Keratinocyte (primary cell): ENCODE data around the gene CCNY.

Source experiments
- EZH2 ChIP-seq: IDR thresholded peaks from one replicate; pipeline ENCODE4 v1.6.1; 2012; ENCODE audit warnings: inconsistent platforms, mild to moderate bottlenecking, low read length, moderate library complexity
- TF ChIP-seq, protein P1 (sequence below), 3 experiments: IDR thresholded peaks in 1 of 3; conservative IDR thresholded peaks in 1 of 3; optimal IDR thresholded peaks in 1 of 3; 2 replicates in 2 of 3; 3 replicates in 1 of 3; pipeline versions ENCODE3 to v1.5.1; 2011; ENCODE audit warnings: low read length in 3 of 3, mild to moderate bottlenecking in 3 of 3, moderate library complexity in 2 of 3, control low read depth in 1 of 3, inconsistent platforms in 1 of 3; ENCODE audit not compliant: insufficient read depth in 2 of 3; ENCODE audit errors: extremely low read depth in 1 of 3

DNA sequence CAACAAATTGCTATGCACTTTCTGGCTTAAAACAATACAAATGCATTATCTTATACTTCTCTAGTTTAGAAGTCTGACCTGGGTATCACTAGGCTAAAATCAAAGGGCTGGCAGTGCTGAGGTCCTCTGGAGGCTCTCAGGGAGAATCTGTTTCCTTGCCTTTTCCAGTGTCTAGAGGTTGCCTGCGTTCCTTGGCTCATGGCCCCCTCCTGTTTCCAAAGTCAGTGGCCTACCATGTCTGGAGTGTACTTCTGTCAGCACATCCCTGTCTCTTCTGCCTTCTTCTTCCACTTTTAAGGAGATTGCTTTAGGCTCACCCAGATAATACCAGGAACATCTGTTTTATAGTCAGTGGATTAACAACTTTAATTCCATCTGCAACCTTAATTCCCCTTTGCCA is 52.4 kb downstream of the CCNY start:
- TF ChIP-seq, protein P1, sequence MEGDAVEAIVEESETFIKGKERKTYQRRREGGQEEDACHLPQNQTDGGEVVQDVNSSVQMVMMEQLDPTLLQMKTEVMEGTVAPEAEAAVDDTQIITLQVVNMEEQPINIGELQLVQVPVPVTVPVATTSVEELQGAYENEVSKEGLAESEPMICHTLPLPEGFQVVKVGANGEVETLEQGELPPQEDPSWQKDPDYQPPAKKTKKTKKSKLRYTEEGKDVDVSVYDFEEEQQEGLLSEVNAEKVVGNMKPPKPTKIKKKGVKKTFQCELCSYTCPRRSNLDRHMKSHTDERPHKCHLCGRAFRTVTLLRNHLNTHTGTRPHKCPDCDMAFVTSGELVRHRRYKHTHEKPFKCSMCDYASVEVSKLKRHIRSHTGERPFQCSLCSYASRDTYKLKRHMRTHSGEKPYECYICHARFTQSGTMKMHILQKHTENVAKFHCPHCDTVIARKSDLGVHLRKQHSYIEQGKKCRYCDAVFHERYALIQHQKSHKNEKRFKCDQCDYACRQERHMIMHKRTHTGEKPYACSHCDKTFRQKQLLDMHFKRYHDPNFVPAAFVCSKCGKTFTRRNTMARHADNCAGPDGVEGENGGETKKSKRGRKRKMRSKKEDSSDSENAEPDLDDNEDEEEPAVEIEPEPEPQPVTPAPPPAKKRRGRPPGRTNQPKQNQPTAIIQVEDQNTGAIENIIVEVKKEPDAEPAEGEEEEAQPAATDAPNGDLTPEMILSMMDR (optimal IDR thresholded peaks at IDR 0.05 in 1 of 3, IDR thresholded peaks at IDR 0.05 in 1 of 3, conservative IDR thresholded peaks at IDR 0.05 in 1 of 3; ENCODE audit: extremely low read depth in 1 of 3, insufficient read depth in 2 of 3, low read length in 3 of 3), result no peak
- TF ChIP-seq EZH2, result no peak
